Transverse colon (tissue), 4 donors: ENCODE results near the gene RIC1.
"Not testable (repeated sequence)": the region's sequence is repeated elsewhere in the genome, so short reads cannot be mapped to it uniquely, and the experiment has no call there.

Experiments
- POLR2A ChIP-seq: fragments of 450-650 bp; IDR thresholded peaks from one replicate; pipeline ENCODE4 v1.6.1; 2016; ENCODE audit warnings: antibody characterized with exemption, mild to moderate bottlenecking, moderate library complexity
- POLR2AphosphoS5 ChIP-seq, 3 donors: sonication (generic); formaldehyde crosslinking; IDR thresholded peaks; one replicate each; pipeline ENCODE4 v1.6.1; 2016; ENCODE audit warnings: antibody characterized with exemption in 3 of 3
- TF ChIP-seq, protein P1 (sequence below), 5 experiments: fragments of 200-600 bp in 3 of 5; fragments of 450-650 bp in 2 of 5; sonication (generic) in 3 of 5; IDR thresholded peaks; 1 replicate in 2 of 5; 2 replicates in 3 of 5; pipeline ENCODE4 v1.5.1; 2016 to 2017; ENCODE audit warnings: antibody characterized with exemption in 5 of 5, inconsistent platforms in 3 of 5, mild to moderate bottlenecking in 2 of 5, moderate library complexity in 1 of 5

DNA sequence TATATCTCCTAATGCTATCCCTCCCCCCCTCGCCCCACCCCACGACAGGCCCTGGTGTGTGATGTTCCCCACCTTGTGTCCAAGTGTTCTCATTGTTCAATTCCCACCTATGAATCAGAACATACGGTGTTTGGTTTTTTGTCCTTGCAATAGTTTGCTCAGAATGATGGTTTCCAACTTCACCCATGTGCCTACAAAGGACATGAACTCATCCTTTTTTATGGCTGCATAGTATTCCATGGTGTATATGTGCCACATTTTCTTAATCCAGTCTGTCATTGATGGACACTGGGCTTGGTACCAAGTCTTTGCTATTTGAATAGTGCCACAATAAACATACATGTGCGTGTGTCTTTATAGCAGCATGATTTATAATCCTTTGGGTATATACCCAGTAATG lies 93.8 kb downstream of the RIC1 start:
- TF ChIP-seq POLR2AphosphoS5 (IDR thresholded peaks at IDR 0.05); POLR2A: not testable (repeated sequence)
- TF ChIP-seq, protein P1, sequence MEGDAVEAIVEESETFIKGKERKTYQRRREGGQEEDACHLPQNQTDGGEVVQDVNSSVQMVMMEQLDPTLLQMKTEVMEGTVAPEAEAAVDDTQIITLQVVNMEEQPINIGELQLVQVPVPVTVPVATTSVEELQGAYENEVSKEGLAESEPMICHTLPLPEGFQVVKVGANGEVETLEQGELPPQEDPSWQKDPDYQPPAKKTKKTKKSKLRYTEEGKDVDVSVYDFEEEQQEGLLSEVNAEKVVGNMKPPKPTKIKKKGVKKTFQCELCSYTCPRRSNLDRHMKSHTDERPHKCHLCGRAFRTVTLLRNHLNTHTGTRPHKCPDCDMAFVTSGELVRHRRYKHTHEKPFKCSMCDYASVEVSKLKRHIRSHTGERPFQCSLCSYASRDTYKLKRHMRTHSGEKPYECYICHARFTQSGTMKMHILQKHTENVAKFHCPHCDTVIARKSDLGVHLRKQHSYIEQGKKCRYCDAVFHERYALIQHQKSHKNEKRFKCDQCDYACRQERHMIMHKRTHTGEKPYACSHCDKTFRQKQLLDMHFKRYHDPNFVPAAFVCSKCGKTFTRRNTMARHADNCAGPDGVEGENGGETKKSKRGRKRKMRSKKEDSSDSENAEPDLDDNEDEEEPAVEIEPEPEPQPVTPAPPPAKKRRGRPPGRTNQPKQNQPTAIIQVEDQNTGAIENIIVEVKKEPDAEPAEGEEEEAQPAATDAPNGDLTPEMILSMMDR (IDR thresholded peaks at IDR 0.05) = not testable (repeated sequence)
